Thoracic aorta (tissue), 2 donors: ENCODE results near the gene ADAMTSL3. TPM values are rescaled to one million over a fixed set of nuclear protein-coding genes. Genes with fewer than 3 reads are reported as not detected.

ENCODE experiments used
- ATAC-seq: fragments of 150-250 bp; one replicate; pipeline ENCODE4 v1.8.0; 2017; ENCODE audit warnings: low read depth; ENCODE audit not compliant: insufficient number of reproducible peaks, low FRiP score
- DNase-seq: peaks from one replicate; pipeline ENCODE4 v3.0.0-alpha.2; 2020; ENCODE audit warnings: low spot score
- H3K27ac ChIP-seq, 2 donors: fragments of 200-600 bp; sonication (generic); 1 replicate in 1 of 2; 2 replicates in 1 of 2; pipeline ENCODE4 v1.5.1; 2016; ENCODE audit warnings: mild to moderate bottlenecking in 2 of 2, moderate library complexity in 2 of 2
- H3K27me3 ChIP-seq: fragments of 200-600 bp; sonication (generic); replicated peaks from 2 replicates; pipeline ENCODE4 v1.6.0; 2016; ENCODE audit warnings: mild to moderate bottlenecking; ENCODE audit not compliant: insufficient read depth
- H3K36me3 ChIP-seq: fragments of 200-600 bp; sonication (generic); one replicate; pipeline ENCODE4 v1.5.1; 2016
- H3K4me1 ChIP-seq, 2 donors: fragments of 200-600 bp; sonication (generic); 1 replicate in 1 of 2; 2 replicates in 1 of 2; pipeline versions ENCODE4 v1.5.1 to v1.6.0; 2016; ENCODE audit warnings: low read depth in 2 of 2, mild to moderate bottlenecking in 1 of 2; ENCODE audit not compliant: control insufficient read depth in 1 of 2
- H3K4me3 ChIP-seq: fragments of 200-600 bp; sonication (generic); 2 replicates; pipeline ENCODE4 v1.5.1; 2016; ENCODE audit warnings: mild to moderate bottlenecking
- H3K9me3 ChIP-seq: fragments of 200-600 bp; sonication (generic); 2 replicates; pipeline ENCODE4 v1.5.1; 2016
- total RNA-seq, 2 donors: library from RNA; depleted of rRNA; stranded (reverse); fragments of >200 nt; gene quantifications; one replicate each; pipeline versions ENCODE4 v1.1.0 to v1.2.3, GENCODE V29; 2016
- TF ChIP-seq, protein P1 (sequence below): fragments of 200-600 bp; sonication (generic); IDR thresholded peaks from one replicate; pipeline ENCODE4 v1.5.1; 2019; ENCODE audit warnings: antibody characterized with exemption

Gene ADAMTSL3
- total RNA-seq, 2 donors from 2014 or later, result 41.4 to 45.4 TPM

DNA sequence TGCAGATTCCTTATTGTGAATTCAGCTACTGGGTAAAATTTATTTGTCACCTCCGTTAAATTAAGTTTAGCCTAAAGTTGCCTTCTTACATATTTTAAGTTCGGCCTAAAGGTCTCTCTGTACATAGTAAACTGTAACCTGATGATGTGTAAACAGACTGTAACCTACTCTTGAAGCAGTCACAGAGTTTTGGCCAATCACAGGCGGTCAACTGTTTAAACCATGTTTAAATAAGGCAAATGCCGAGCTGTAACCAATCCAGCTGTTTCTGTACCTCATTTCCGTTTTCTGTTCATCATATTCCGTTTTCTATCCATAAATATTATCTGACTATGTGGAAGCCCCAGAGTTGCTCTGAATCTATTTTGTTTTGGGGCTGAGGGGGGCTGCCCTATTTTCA is 2.4 kb upstream of the ADAMTSL3 start:
- no peaks in the 10 kb centered on the region for H3K27me3 ChIP-seq
- no peaks in the 10 kb centered on the region for H3K36me3 ChIP-seq
- no peak overlapping the region for H3K4me3 ChIP-seq
- TF ChIP-seq, protein P1, sequence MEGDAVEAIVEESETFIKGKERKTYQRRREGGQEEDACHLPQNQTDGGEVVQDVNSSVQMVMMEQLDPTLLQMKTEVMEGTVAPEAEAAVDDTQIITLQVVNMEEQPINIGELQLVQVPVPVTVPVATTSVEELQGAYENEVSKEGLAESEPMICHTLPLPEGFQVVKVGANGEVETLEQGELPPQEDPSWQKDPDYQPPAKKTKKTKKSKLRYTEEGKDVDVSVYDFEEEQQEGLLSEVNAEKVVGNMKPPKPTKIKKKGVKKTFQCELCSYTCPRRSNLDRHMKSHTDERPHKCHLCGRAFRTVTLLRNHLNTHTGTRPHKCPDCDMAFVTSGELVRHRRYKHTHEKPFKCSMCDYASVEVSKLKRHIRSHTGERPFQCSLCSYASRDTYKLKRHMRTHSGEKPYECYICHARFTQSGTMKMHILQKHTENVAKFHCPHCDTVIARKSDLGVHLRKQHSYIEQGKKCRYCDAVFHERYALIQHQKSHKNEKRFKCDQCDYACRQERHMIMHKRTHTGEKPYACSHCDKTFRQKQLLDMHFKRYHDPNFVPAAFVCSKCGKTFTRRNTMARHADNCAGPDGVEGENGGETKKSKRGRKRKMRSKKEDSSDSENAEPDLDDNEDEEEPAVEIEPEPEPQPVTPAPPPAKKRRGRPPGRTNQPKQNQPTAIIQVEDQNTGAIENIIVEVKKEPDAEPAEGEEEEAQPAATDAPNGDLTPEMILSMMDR, result no peak
- H3K27ac ChIP-seq, result peak overlapping the region in 1 of 2 donors; percentile 94
- ATAC-seq, result no peak
- peaks cover 14 to 32% of the 10 kb centered on the region in 2 donors for H3K4me1 ChIP-seq
- no peaks in the 10 kb centered on the region for H3K9me3 ChIP-seq
- DNase-seq, result no peak

DNA sequence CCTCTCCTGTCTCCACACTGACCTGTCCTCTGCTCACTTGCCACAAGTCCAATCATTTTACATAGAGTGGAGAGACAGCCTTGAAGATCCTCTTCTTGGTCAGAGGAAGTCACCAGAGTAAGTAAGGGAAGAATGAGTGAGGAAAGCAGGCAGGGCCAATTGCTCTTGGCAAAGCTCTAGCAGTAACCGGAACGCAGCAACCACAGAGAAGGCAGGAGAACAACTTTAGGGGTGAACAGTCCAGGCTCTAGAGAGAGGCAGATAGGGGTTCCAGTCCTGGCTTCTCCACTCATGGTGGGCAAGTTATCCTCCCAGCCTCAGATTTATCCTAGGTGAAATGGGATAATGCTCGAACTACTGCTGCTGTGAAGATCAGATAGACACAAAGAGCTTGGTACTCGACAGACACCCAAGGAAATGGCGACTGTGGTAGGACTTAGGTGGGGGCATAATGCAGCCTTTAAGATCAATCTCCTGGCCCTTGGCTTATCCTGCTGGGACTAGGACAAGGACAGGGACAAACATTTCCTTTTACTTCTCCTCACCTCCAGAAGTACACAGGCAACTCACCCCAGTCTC is 1.2 kb upstream of the ADAMTSL3 start:
- no peaks in the 10 kb centered on the region for H3K9me3 ChIP-seq

DNA sequence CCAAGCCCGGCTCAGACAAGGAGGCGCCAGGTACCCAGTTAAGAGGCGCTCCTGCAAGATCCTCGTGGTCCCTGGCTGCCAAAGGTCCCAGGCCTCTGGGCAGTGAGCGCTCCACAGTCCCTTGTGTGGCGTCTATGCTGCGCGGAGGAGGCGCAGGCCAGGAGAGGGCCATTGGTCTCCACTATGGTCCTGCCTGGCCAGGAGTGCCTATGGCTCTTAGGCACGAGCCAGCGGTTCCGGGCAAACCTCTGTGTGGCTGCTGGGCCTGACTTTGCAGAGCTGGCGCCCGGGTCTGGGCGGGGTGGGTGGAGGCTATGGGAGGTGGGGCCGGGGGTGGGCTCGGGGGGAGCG is 660 bp upstream of the ADAMTSL3 start:
- peak overlapping the region; percentile 92 to 94 for H3K27ac ChIP-seq
- no peaks in the 10 kb centered on the region for H3K36me3 ChIP-seq
- H3K4me3 ChIP-seq, result peak overlapping the region; percentile 96
- ATAC-seq (no peak), DNase-seq (peak; percentile 29)
- no peaks in the 10 kb centered on the region for H3K9me3 ChIP-seq
- peaks cover 14 to 49% of the 10 kb centered on the region in 2 donors for H3K4me1 ChIP-seq
- TF ChIP-seq, protein P1, result no peak
- H3K27me3 ChIP-seq, result no peaks in the 10 kb centered on the region

More for the DNA sequence above, 1.2 kb upstream of the ADAMTSL3 start:
- no peak for DNase-seq
- peak overlapping the region; percentile 96 for H3K4me3 ChIP-seq
- H3K36me3 ChIP-seq, result no peaks in the 10 kb centered on the region
- TF ChIP-seq, protein P1, result no peak
- H3K27me3 ChIP-seq, result no peaks in the 10 kb centered on the region
- H3K4me1 ChIP-seq, result peaks cover 14 to 44% of the 10 kb centered on the region in 2 donors
- no peak for ATAC-seq
- peak overlapping the region; percentile 92 to 94 for H3K27ac ChIP-seq

DNA sequence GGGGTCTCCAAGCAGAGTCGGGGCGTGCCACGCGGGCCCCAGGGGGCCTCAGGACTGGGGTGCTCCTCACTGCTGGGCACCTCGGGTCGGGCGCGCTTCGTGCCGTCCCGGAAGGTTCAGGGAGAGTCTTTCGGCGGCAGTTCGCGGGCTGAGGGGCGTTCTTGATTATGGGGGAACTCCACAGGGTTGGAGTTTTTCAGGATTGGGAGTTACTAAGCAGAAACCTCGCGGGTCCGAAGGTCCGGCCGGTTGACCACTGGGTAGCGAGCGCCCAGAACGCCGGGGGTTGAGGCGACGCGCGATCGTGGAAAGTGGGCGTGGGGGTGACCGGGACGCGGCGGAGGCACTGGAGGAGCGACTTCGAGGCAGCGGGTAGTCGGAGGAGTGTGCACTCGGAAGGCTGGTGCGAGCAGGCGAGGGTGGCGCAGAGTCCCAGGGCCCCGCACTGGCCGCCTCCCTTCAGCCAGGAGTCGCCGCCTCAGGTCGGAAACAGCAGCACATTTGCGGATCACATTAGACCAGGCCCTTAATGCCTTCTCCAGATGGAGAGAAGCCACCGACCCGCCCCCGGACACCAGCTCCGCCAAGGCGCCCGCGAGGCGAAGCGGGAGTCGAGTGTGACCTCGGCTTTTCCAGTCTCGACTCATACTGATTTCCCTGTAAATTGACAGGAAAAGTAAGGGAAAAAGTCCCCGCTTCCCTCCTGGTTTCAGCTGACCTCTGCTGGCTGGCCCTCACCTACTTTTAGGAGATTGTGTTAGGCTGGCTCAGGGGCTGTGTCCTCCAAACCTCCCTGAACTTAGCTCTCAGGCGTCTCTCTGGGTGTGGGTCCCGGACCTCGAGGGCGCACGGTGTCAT is 685 bp downstream of the ADAMTSL3 start:
- TF ChIP-seq, protein P1, result peak; percentile 19
- DNase-seq (no peak), ATAC-seq (no peak)
- Histone ChIP-seq H3K4me1 (peaks cover 14 to 62% of the 10 kb centered on the region in 2 donors), H3K36me3 (no peaks in the 10 kb centered on the region), H3K9me3 (no peaks in the 10 kb centered on the region), H3K4me3 (peak overlapping the region; percentile 96), H3K27me3 (no peaks in the 10 kb centered on the region), H3K27ac (peak overlapping the region; percentile 92 to 94)

DNA sequence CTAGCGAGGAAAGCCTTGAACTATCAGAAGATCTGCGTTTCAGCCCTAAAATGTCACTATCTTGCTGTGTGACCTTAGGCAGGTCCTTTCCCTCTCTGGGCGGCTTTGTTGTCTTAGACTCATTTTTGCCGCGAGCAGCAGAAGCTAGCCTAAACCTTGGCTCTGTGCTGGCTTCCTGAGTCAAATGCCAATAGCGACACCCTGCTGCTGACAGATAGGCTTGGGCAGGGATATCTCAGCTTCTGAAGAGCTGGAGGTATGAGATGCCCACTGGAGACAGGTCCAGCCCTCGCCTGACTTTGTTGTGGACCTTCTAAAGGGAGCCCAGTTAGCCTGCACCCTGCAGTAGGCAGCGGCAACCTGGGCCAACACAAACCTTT is 1.3 kb downstream of the ADAMTSL3 start:
- ATAC-seq, result no peak
- no peaks in the 10 kb centered on the region for H3K9me3 ChIP-seq
- peak overlapping the region; percentile 92 to 94 for H3K27ac ChIP-seq
- H3K36me3 ChIP-seq, result peaks cover 2% of the 10 kb centered on the region
- H3K4me3 ChIP-seq, result peak overlapping the region; percentile 96
- TF ChIP-seq, protein P1, result no peak
- no peaks in the 10 kb centered on the region for H3K27me3 ChIP-seq
- H3K4me1 ChIP-seq, result peaks cover 14 to 62% of the 10 kb centered on the region in 2 donors
- DNase-seq, result no peak
